OCI-LY1 (cell line): ENCODE measurements around the gene SYCP1.
"Not testable (repeated sequence)": the region's sequence is repeated elsewhere in the genome, so short reads cannot be mapped to it uniquely, and the experiment has no call there.

ENCODE experiments used
- H2AFZ ChIP-seq: fragments of 200-600 bp; sonication (generic), shearing (Covaris generic); 2 replicates; pipeline ENCODE4 v1.6.0; 2014; ENCODE audit warnings: antibody characterized with exemption, mild to moderate bottlenecking, low read length
- H3F3A ChIP-seq: fragments of 200-600 bp; sonication (generic), shearing (Covaris generic); 2 replicates; pipeline ENCODE4 v1.6.0; 2014; ENCODE audit warnings: mild to moderate bottlenecking, antibody characterized with exemption, low read length, moderate library complexity; ENCODE audit not compliant: insufficient read depth
- H3K27ac ChIP-seq: fragments of 200-600 bp; sonication (generic); 2 replicates; pipeline ENCODE4 v1.5.1; 2014; ENCODE audit warnings: low read length, mixed run types, mild to moderate bottlenecking, low read depth; ENCODE audit not compliant: poor library complexity, severe bottlenecking
- H3K27me3 ChIP-seq: fragments of 200-600 bp; sonication (generic); 2 replicates; pipeline ENCODE4 v1.6.0; 2014; ENCODE audit warnings: antibody characterized with exemption, mild to moderate bottlenecking, low read length, moderate library complexity; ENCODE audit not compliant: insufficient read depth
- H3K36me3 ChIP-seq: fragments of 200-600 bp; sonication (generic); 2 replicates; pipeline ENCODE4 v1.6.1; 2014; ENCODE audit warnings: mild to moderate bottlenecking, antibody characterized with exemption, low read length, moderate library complexity, mixed read lengths; ENCODE audit not compliant: insufficient read depth
- H3K4me1 ChIP-seq: fragments of 200-600 bp; sonication (generic); 2 replicates; pipeline ENCODE4 v1.5.1; 2014; ENCODE audit warnings: mild to moderate bottlenecking, low read length, moderate library complexity; ENCODE audit not compliant: insufficient read depth, severe bottlenecking
- H3K4me2 ChIP-seq: fragments of 200-600 bp; sonication (generic), shearing (Covaris generic); 2 replicates; pipeline ENCODE4 v1.6.1; 2014; ENCODE audit warnings: low read length
- H3K4me3 ChIP-seq: fragments of 200-600 bp; sonication (generic); 2 replicates; pipeline ENCODE4 v1.5.1; 2014; ENCODE audit warnings: low read length, low read depth, mild to moderate bottlenecking, mixed read lengths; ENCODE audit not compliant: poor library complexity, severe bottlenecking
- H3K79me2 ChIP-seq: fragments of 200-600 bp; shearing (Covaris generic); 2 replicates; pipeline ENCODE4 v1.6.1; 2016; ENCODE audit warnings: mixed run types, low read length, mixed read lengths; ENCODE audit not compliant: insufficient read depth
- H3K9ac ChIP-seq: fragments of 200-600 bp; sonication (generic), shearing (Covaris generic); 2 replicates; pipeline ENCODE4 v1.6.1; 2014; ENCODE audit warnings: mild to moderate bottlenecking, low read length, mixed read lengths
- H3K9me2 ChIP-seq: fragments of 200-600 bp; sonication (generic), shearing (Covaris generic); 2 replicates; pipeline ENCODE4 v1.6.1; 2014; ENCODE audit warnings: low read depth, mild to moderate bottlenecking, low read length, mixed read lengths
- H3K9me3 ChIP-seq: fragments of 200-600 bp; shearing (Covaris generic); 2 replicates; pipeline ENCODE4 v1.6.1; 2014; ENCODE audit warnings: low read length, mixed read lengths
- H4K20me1 ChIP-seq: fragments of 200-600 bp; sonication (generic), shearing (Covaris generic); 2 replicates; pipeline ENCODE4 v1.6.0; 2016; ENCODE audit warnings: mild to moderate bottlenecking, low read length; ENCODE audit not compliant: insufficient read depth
- CTCF ChIP-seq: fragments of 200-600 bp; sonication (generic), shearing (Covaris generic); IDR thresholded peaks from 2 replicates; pipeline ENCODE4 v1.5.1; 2017; ENCODE audit warnings: mild to moderate bottlenecking, antibody characterized with exemption, low read length, moderate library complexity, mixed read lengths
- EZH2 ChIP-seq: fragments of 200-600 bp; sonication (generic), shearing (Covaris generic); IDR thresholded peaks from 2 replicates; pipeline ENCODE4 v1.8.0; 2017; ENCODE audit warnings: borderline replicate concordance, mixed run types, mild to moderate bottlenecking, antibody characterized with exemption, low read length, moderate library complexity, mixed read lengths

Gene SYCP1

DNA sequence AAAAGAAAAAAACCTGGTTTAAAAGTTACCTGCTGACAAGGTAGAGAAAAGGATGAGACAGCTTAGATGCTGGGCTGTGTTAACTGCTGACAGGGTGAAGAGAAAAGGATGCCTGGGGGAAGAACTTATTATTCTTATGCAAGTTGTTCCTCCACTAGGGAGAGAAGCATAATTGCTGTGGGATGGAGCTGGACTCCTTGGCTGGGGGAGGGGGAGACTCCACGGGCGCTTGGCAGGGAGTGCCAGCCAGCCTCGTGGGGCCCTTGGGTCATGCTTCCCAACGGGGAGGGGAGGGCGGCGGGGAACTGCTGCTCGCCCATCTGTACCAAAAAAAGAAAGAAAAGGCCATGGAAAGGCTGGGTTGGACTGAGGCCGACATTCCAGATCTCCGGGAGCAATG, 47.2 kb downstream of the SYCP1 start:
- H4K20me1 ChIP-seq = no peaks in the 10 kb centered on the region
- TF ChIP-seq EZH2 = no peak
- TF ChIP-seq CTCF = no peak
- H3F3A ChIP-seq = no peaks in the 10 kb centered on the region
- no peak overlapping the region for H3K27ac ChIP-seq
- no peaks in the 10 kb centered on the region for H3K9me3 ChIP-seq
- H3K9ac ChIP-seq = no peak overlapping the region
- H2AFZ ChIP-seq = no peak overlapping the region
- H3K4me3 ChIP-seq = no peak overlapping the region
- no peaks in the 10 kb centered on the region for H3K79me2 ChIP-seq
- no peaks in the 10 kb centered on the region for H3K4me1 ChIP-seq
- no peaks in the 10 kb centered on the region for H3K36me3 ChIP-seq
- no peaks in the 10 kb centered on the region for H3K9me2 ChIP-seq
- no peak overlapping the region for H3K4me2 ChIP-seq
- H3K27me3 ChIP-seq = no peaks in the 10 kb centered on the region

- H3K4me3 ChIP-seq = no peak overlapping the region
- no peaks in the 10 kb centered on the region for H3K4me1 ChIP-seq
- no peaks in the 10 kb centered on the region for H4K20me1 ChIP-seq
- no peak overlapping the region for H2AFZ ChIP-seq
- H3K27ac ChIP-seq = no peak overlapping the region
- no peak overlapping the region for H3K4me2 ChIP-seq
- H3K9me3 ChIP-seq = no peaks in the 10 kb centered on the region
- no peaks in the 10 kb centered on the region for H3K79me2 ChIP-seq
- H3F3A ChIP-seq = no peaks in the 10 kb centered on the region
- no peak overlapping the region for H3K9ac ChIP-seq
- no peaks in the 10 kb centered on the region for H3K9me2 ChIP-seq
- no peaks in the 10 kb centered on the region for H3K27me3 ChIP-seq
- H3K36me3 ChIP-seq = no peaks in the 10 kb centered on the region
- TF ChIP-seq EZH2 (no peak), CTCF (no peak)
Observed at GRCh38 chr1:114902343-114902742, 47.7 kb downstream of the SYCP1 start.

DNA sequence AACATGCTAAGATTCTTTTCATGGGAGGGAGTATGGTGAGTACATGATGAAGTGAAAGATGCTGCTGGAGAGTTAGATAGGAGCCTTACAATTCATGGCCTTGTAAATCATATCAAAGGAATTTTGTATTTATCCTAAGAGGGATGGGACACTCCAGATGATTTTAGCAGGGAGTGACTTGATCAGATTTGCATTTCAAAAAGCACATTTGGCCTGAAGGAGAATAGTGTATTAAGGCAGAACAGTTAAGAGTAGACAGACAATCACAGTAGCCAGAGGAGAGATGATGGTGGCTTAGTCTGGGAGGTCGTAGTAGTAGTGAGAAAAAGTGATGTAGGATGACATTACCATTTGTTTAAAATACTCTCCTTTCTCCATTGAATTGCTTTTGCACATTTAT, 48.8 kb downstream of the SYCP1 start:
- no peaks in the 10 kb centered on the region for H3K27me3 ChIP-seq
- no peak overlapping the region for H3K4me3 ChIP-seq
- H3K79me2 ChIP-seq = no peaks in the 10 kb centered on the region
- no peak overlapping the region for H3K27ac ChIP-seq
- H4K20me1 ChIP-seq = no peaks in the 10 kb centered on the region
- no peak overlapping the region for H3K4me2 ChIP-seq
- H3K4me1 ChIP-seq = no peaks in the 10 kb centered on the region
- no peak overlapping the region for H3K9ac ChIP-seq
- no peaks in the 10 kb centered on the region for H3K9me3 ChIP-seq
- no peaks in the 10 kb centered on the region for H3K9me2 ChIP-seq
- no peak for TF ChIP-seq CTCF
- no peaks in the 10 kb centered on the region for H3F3A ChIP-seq
- H3K36me3 ChIP-seq = no peaks in the 10 kb centered on the region
- no peak overlapping the region for H2AFZ ChIP-seq

DNA sequence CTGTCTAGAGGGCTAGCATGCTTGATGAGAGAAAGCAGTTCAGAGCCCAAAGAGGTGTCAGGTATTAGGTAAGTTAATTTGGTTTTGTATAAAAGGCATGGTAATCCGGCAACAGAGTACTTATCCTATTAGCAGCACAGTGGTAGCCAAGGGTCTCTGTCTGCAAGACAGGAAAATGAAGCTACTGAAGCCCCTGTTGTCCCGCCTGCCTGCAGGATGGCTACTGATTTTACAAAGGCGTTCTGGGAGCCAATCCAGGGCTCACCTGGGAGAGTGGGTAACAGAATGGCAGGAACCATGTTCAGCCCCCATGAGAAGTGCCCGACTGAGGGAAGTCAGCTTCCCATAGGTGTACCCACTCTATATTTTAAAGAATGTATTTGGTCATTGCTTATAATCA, 61.1 kb downstream of the SYCP1 start:
- H3K27ac ChIP-seq, H3F3A ChIP-seq, H3K4me1 ChIP-seq, H3K9ac ChIP-seq, H3K4me3 ChIP-seq, H3K9me2 ChIP-seq, H3K36me3 ChIP-seq, H3K4me2 ChIP-seq, H3K9me3 ChIP-seq, H4K20me1 ChIP-seq, H2AFZ ChIP-seq, H3K79me2 ChIP-seq, H3K27me3 ChIP-seq: not testable (repeated sequence)
